OCI-LY1 (cell line): ENCODE data around the gene ZNF480.

Experiments used
- H2AFZ ChIP-seq: fragments of 200-600 bp; sonication (generic), shearing (Covaris generic); 2 replicates; pipeline ENCODE4 v1.6.0; 2014; ENCODE audit warnings: antibody characterized with exemption, mild to moderate bottlenecking, low read length
- H3F3A ChIP-seq: fragments of 200-600 bp; sonication (generic), shearing (Covaris generic); 2 replicates; pipeline ENCODE4 v1.6.0; 2014; ENCODE audit warnings: mild to moderate bottlenecking, antibody characterized with exemption, low read length, moderate library complexity; ENCODE audit not compliant: insufficient read depth
- H3K27ac ChIP-seq: fragments of 200-600 bp; sonication (generic); 2 replicates; pipeline ENCODE4 v1.5.1; 2014; ENCODE audit warnings: low read length, mixed run types, mild to moderate bottlenecking, low read depth; ENCODE audit not compliant: poor library complexity, severe bottlenecking
- H3K27me3 ChIP-seq: fragments of 200-600 bp; sonication (generic); 2 replicates; pipeline ENCODE4 v1.6.0; 2014; ENCODE audit warnings: antibody characterized with exemption, mild to moderate bottlenecking, low read length, moderate library complexity; ENCODE audit not compliant: insufficient read depth
- H3K36me3 ChIP-seq: fragments of 200-600 bp; sonication (generic); 2 replicates; pipeline ENCODE4 v1.6.1; 2014; ENCODE audit warnings: mild to moderate bottlenecking, antibody characterized with exemption, low read length, moderate library complexity, mixed read lengths; ENCODE audit not compliant: insufficient read depth
- H3K4me1 ChIP-seq: fragments of 200-600 bp; sonication (generic); 2 replicates; pipeline ENCODE4 v1.5.1; 2014; ENCODE audit warnings: mild to moderate bottlenecking, low read length, moderate library complexity; ENCODE audit not compliant: insufficient read depth, severe bottlenecking
- H3K4me2 ChIP-seq: fragments of 200-600 bp; sonication (generic), shearing (Covaris generic); 2 replicates; pipeline ENCODE4 v1.6.1; 2014; ENCODE audit warnings: low read length
- H3K4me3 ChIP-seq: fragments of 200-600 bp; sonication (generic); 2 replicates; pipeline ENCODE4 v1.5.1; 2014; ENCODE audit warnings: low read length, low read depth, mild to moderate bottlenecking, mixed read lengths; ENCODE audit not compliant: poor library complexity, severe bottlenecking
- H3K79me2 ChIP-seq: fragments of 200-600 bp; shearing (Covaris generic); 2 replicates; pipeline ENCODE4 v1.6.1; 2016; ENCODE audit warnings: mixed run types, low read length, mixed read lengths; ENCODE audit not compliant: insufficient read depth
- H3K9ac ChIP-seq: fragments of 200-600 bp; sonication (generic), shearing (Covaris generic); 2 replicates; pipeline ENCODE4 v1.6.1; 2014; ENCODE audit warnings: mild to moderate bottlenecking, low read length, mixed read lengths
- H3K9me2 ChIP-seq: fragments of 200-600 bp; sonication (generic), shearing (Covaris generic); 2 replicates; pipeline ENCODE4 v1.6.1; 2014; ENCODE audit warnings: low read depth, mild to moderate bottlenecking, low read length, mixed read lengths
- H3K9me3 ChIP-seq: fragments of 200-600 bp; shearing (Covaris generic); 2 replicates; pipeline ENCODE4 v1.6.1; 2014; ENCODE audit warnings: low read length, mixed read lengths
- H4K20me1 ChIP-seq: fragments of 200-600 bp; sonication (generic), shearing (Covaris generic); 2 replicates; pipeline ENCODE4 v1.6.0; 2016; ENCODE audit warnings: mild to moderate bottlenecking, low read length; ENCODE audit not compliant: insufficient read depth
- EZH2 ChIP-seq: fragments of 200-600 bp; sonication (generic), shearing (Covaris generic); IDR thresholded peaks from 2 replicates; pipeline ENCODE4 v1.8.0; 2017; ENCODE audit warnings: borderline replicate concordance, mixed run types, mild to moderate bottlenecking, antibody characterized with exemption, low read length, moderate library complexity, mixed read lengths
- TF ChIP-seq, protein P1 (sequence below): fragments of 200-600 bp; sonication (generic), shearing (Covaris generic); IDR thresholded peaks from 2 replicates; pipeline ENCODE4 v1.5.1; 2017; ENCODE audit warnings: mild to moderate bottlenecking, antibody characterized with exemption, low read length, moderate library complexity, mixed read lengths

The ZNF480 gene

DNA sequence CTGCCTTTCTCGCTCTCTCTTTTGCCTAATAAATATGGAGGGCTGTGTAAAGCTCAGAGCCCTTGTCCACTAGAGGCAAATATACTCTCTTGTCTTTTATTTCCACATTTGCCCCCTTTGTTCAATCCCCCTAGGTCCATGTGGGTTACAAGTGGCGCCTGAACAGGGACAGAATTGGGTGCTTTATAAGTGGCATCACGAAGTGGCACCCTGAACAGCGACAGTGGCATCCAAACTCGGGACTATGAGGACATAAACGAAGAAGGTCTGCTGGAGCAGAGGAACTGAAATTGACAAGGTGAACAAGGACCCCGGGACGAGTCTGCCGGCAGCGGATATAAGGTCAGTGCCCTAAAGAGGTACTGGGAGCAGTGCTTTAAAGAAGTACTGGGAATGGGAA lies 34.8 kb downstream of the ZNF480 start:
- Histone ChIP-seq H3K4me2 (no peak overlapping the region), H3K79me2 (no peaks in the 10 kb centered on the region), H3K4me1 (no peaks in the 10 kb centered on the region), H3K27me3 (no peaks in the 10 kb centered on the region), H3F3A (no peaks in the 10 kb centered on the region), H3K9ac (no peak overlapping the region), H3K9me3 (peaks cover 24% of the 10 kb centered on the region), H4K20me1 (no peaks in the 10 kb centered on the region), H3K27ac (no peak overlapping the region), H3K36me3 (no peaks in the 10 kb centered on the region), H3K4me3 (no peak overlapping the region), H3K9me2 (no peaks in the 10 kb centered on the region), H2AFZ (no peak overlapping the region)
- TF ChIP-seq, protein P1, sequence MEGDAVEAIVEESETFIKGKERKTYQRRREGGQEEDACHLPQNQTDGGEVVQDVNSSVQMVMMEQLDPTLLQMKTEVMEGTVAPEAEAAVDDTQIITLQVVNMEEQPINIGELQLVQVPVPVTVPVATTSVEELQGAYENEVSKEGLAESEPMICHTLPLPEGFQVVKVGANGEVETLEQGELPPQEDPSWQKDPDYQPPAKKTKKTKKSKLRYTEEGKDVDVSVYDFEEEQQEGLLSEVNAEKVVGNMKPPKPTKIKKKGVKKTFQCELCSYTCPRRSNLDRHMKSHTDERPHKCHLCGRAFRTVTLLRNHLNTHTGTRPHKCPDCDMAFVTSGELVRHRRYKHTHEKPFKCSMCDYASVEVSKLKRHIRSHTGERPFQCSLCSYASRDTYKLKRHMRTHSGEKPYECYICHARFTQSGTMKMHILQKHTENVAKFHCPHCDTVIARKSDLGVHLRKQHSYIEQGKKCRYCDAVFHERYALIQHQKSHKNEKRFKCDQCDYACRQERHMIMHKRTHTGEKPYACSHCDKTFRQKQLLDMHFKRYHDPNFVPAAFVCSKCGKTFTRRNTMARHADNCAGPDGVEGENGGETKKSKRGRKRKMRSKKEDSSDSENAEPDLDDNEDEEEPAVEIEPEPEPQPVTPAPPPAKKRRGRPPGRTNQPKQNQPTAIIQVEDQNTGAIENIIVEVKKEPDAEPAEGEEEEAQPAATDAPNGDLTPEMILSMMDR, result no peak
- TF ChIP-seq EZH2, result no peak

DNA sequence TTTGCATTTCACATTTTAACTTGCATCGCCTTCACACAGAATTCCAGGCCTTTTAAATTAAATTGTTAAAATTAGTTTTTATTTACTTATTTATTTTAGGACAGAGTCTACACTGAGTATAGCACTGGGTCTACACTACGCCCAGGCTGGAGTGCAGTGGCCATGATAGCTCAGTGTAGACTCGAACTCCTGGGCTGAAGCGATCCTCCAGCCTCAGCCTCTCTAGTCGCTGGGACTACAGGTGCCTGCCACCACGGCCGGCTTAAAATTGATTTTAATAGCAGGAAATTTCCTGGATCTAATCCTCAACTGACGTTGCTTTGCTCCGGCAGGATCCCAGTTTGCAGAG lies 38.8 kb downstream of the ZNF480 start:
- H3K4me1 ChIP-seq, result no peaks in the 10 kb centered on the region
- no peaks in the 10 kb centered on the region for H3K27me3 ChIP-seq
- no peak overlapping the region for H3K4me3 ChIP-seq
- no peaks in the 10 kb centered on the region for H4K20me1 ChIP-seq
- H3K9me2 ChIP-seq, result no peaks in the 10 kb centered on the region
- no peaks in the 10 kb centered on the region for H3K36me3 ChIP-seq
- no peak overlapping the region for H3K9ac ChIP-seq
- no peak overlapping the region for H2AFZ ChIP-seq
- no peaks in the 10 kb centered on the region for H3F3A ChIP-seq
- H3K79me2 ChIP-seq, result no peaks in the 10 kb centered on the region
- no peak for TF ChIP-seq EZH2
- TF ChIP-seq, protein P1, result no peak
- no peak overlapping the region for H3K27ac ChIP-seq
- no peak overlapping the region for H3K4me2 ChIP-seq
- H3K9me3 ChIP-seq, result peaks cover 15% of the 10 kb centered on the region

DNA sequence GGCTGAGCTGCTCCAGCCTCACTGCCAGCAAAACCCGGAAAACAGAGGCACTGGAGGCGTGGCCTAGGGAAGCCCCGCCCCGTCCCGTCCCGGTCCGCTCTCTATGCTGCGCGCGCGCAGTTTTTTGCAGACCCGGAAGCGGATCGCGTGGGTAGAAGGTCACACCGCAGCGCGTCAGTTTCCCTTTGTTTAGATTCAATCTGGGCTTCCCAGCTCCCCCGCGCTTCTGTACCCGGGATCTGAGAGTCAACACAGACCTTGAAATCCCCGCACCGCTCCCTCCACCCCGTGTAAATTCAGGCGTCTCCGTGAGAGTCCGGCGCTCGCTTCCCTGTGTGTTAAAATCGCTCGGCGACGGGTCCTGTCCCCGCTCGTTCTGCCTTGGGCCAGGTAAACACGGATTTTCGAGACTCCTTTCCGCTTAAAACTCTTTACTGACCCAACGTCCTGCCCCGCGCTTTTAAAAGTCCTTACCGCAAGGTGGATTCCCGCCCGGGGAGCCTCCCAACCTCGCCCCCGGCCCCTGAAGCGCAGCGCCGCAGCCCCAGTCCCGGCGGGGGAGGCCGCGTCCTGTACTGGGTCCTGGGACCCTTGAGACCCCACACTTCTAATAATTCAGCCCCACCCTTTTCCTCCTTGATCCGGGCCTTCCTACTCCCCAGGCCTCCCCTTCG lies 39.3 kb downstream of the ZNF480 start, which contains the start of gene ZNF610:
TSS of gene ZNF610 (plus strand) at position 127 of the 674 bp plus-strand sequence. CDS start 12,930 bp downstream, outside the sequence.
- Histone ChIP-seq H3K36me3 (no peaks in the 10 kb centered on the region), H3K4me1 (no peaks in the 10 kb centered on the region), H4K20me1 (no peaks in the 10 kb centered on the region), H3K79me2 (no peaks in the 10 kb centered on the region), H3K4me3 (no peak within 1 kb of the TSS), H3F3A (no peaks in the 10 kb centered on the region), H3K9ac (no peak within 1 kb of the TSS), H3K27me3 (no peaks in the 10 kb centered on the region), H3K4me2 (no peak within 1 kb of the TSS), H3K9me2 (no peaks in the 10 kb centered on the region), H2AFZ (no peak within 1 kb of the TSS), H3K9me3 (peaks cover 10% of the 10 kb centered on the region), H3K27ac (no peak within 1 kb of the TSS)
- TF ChIP-seq, protein P1, result no peak
- TF ChIP-seq EZH2, result no peak
